Neuronal stem cell (in vitro differentiated cells): Measurements from ENCODE around the gene MAN1A2.
"Not testable (repeated sequence)": the region's sequence is repeated elsewhere in the genome, so short reads cannot be mapped to it uniquely, and the experiment has no call there.

Experiments used
- DNase-seq: peaks from one replicate; pipeline ENCODE4 v3.0.0-alpha.2; 2013; ENCODE audit warnings: low spot score
- H2AFZ ChIP-seq: one replicate; pipeline ENCODE4 v1.6.1; 2013; ENCODE audit warnings: mild to moderate bottlenecking, low read length, inconsistent platforms
- H2AK5ac ChIP-seq: 2 replicates; pipeline ENCODE4 v1.6.1; 2013; ENCODE audit warnings: low read depth, mild to moderate bottlenecking, inconsistent platforms, low read length, moderate library complexity, mixed read lengths
- H2BK120ac ChIP-seq: 2 replicates; pipeline ENCODE4 v1.6.1; 2013; ENCODE audit warnings: low read depth, mild to moderate bottlenecking, inconsistent platforms, low read length, moderate library complexity, mixed read lengths
- H2BK12ac ChIP-seq: one replicate; pipeline ENCODE4 v1.6.1; 2013; ENCODE audit warnings: low read length, inconsistent platforms
- H2BK15ac ChIP-seq: 2 replicates; pipeline ENCODE4 v1.6.1; 2013; ENCODE audit warnings: mild to moderate bottlenecking, low read length, inconsistent platforms, mixed read lengths
- H2BK5ac ChIP-seq: one replicate; pipeline ENCODE4 v1.6.1; 2013; ENCODE audit warnings: inconsistent platforms, mild to moderate bottlenecking, low read length, moderate library complexity
- H3K14ac ChIP-seq: one replicate; pipeline ENCODE4 v1.6.1; 2013; ENCODE audit warnings: low read length, inconsistent platforms
- H3K18ac ChIP-seq: 2 replicates; pipeline ENCODE4 v1.6.1; 2013; ENCODE audit warnings: low read length, inconsistent platforms
- H3K23ac ChIP-seq: 2 replicates; pipeline ENCODE4 v1.6.1; 2013; ENCODE audit warnings: low read depth, mild to moderate bottlenecking, mixed read lengths, low read length, inconsistent platforms; ENCODE audit not compliant: poor library complexity
- H3K27ac ChIP-seq: replicated peaks from 3 replicates; pipeline ENCODE4 v1.5.1; 2013; ENCODE audit warnings: low read length, inconsistent platforms
- H3K27me3 ChIP-seq, 3 experiments: 2 replicates each; pipeline ENCODE4 v1.6.1; 2013; ENCODE audit warnings: low read length in 3 of 3, mild to moderate bottlenecking in 2 of 3, inconsistent platforms in 1 of 3, low read depth in 1 of 3, mixed read lengths in 1 of 3, moderate library complexity in 1 of 3; ENCODE audit not compliant: control insufficient read depth in 3 of 3, insufficient read depth in 3 of 3
- H3K36me3 ChIP-seq, 2 donors: replicated peaks in 1 of 2; 2 replicates each; pipeline ENCODE4 v1.6.1; 2013; ENCODE audit warnings: low read length in 2 of 2; ENCODE audit not compliant: control insufficient read depth in 2 of 2, insufficient read depth in 2 of 2
- H3K4ac ChIP-seq: 2 replicates; pipeline ENCODE4 v1.6.1; 2013; ENCODE audit warnings: inconsistent platforms, mild to moderate bottlenecking, low read length, moderate library complexity
- H3K4me1 ChIP-seq, 2 donors: 1 replicate in 1 of 2; 2 replicates in 1 of 2; pipeline ENCODE4 v1.6.1; 2013; ENCODE audit warnings: low read length in 2 of 2, low read depth in 1 of 2; ENCODE audit not compliant: control insufficient read depth in 2 of 2, insufficient read depth in 1 of 2
- H3K4me2 ChIP-seq: one replicate; pipeline ENCODE4 v1.6.1; 2013; ENCODE audit warnings: mild to moderate bottlenecking, low read length, inconsistent platforms; ENCODE audit not compliant: insufficient read depth, poor library complexity, severe bottlenecking
- H3K4me3 ChIP-seq, 2 donors: 2 replicates each; pipeline ENCODE4 v1.5.1; 2013; ENCODE audit warnings: low read length in 2 of 2, mild to moderate bottlenecking in 2 of 2, inconsistent platforms in 1 of 2, moderate library complexity in 1 of 2
- H3K79me1 ChIP-seq: one replicate; pipeline ENCODE4 v1.6.1; 2013; ENCODE audit warnings: low read depth, mild to moderate bottlenecking, inconsistent platforms, low read length, moderate library complexity
- H3K9ac ChIP-seq: one replicate; pipeline ENCODE4 v1.6.1; 2013; ENCODE audit warnings: mild to moderate bottlenecking, low read depth, low read length, inconsistent platforms; ENCODE audit not compliant: poor library complexity
- H3K9me3 ChIP-seq, 2 donors: replicated peaks in 1 of 2; 2 replicates each; pipeline versions ENCODE3 to v1.6.1; 2013; ENCODE audit warnings: low read length in 2 of 2, mild to moderate bottlenecking in 2 of 2, inconsistent platforms in 1 of 2, low read depth in 1 of 2, mixed read lengths in 1 of 2, moderate library complexity in 1 of 2; ENCODE audit not compliant: control insufficient read depth in 2 of 2, insufficient read depth in 1 of 2
- H4K8ac ChIP-seq: one replicate; pipeline ENCODE4 v1.6.1; 2013; ENCODE audit warnings: low read depth, mild to moderate bottlenecking, inconsistent platforms, low read length, moderate library complexity
- H4K91ac ChIP-seq: one replicate; pipeline ENCODE4 v1.6.1; 2013; ENCODE audit warnings: low read length, low read depth, mild to moderate bottlenecking, inconsistent platforms; ENCODE audit not compliant: poor library complexity
- WGBS, 2 donors: extraction: QIAGEN DNeasy Blood & Tissue Kit; methylation state at CpG; one replicate each; pipeline ENCODE4 v1.1.7; 2013; ENCODE audit warnings: missing lambda C conversion rate in 2 of 2, mixed read lengths in 1 of 2; ENCODE audit not compliant: insufficient read length in 2 of 2, insufficient replicate concordance in 1 of 2; ENCODE audit errors: extremely low coverage in 2 of 2; 5-methylcytosine and 5-hydroxymethylcytosine counted together

Gene MAN1A2

DNA sequence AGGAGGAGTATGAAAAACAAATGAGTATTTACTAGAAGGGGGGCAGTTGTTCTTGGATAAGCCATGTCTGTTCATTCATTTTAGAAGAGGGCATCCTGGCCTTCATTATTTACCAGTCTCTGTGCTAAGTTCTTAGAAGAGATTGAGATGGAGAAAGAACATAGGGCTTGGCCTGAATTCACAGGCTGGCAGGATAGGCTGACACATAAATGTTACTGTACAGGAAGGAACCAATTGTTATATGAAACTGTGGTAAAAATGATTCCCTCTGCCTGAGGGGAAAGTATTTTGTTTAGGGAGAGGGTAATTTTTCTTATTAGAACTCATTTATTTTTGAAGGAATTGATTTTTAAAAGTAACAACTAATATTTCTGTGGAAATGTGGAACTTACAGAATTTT lies 99.5 kb downstream of the MAN1A2 start:
- Histone ChIP-seq H3K4me3 (no peak overlapping the region), H2AK5ac (no peak overlapping the region), H2AFZ (no peak overlapping the region), H3K79me1 (no peaks in the 10 kb centered on the region), H3K9ac (no peak overlapping the region), H2BK12ac (no peak overlapping the region), H3K18ac (no peak overlapping the region), H3K27me3 (no peaks in the 10 kb centered on the region), H2BK120ac (no peak overlapping the region), H3K36me3 (no peaks in the 10 kb centered on the region), H3K4ac (no peak overlapping the region), H2BK15ac (no peak overlapping the region), H3K27ac (no peak overlapping the region), H3K4me1 (no peaks in the 10 kb centered on the region), H3K23ac (no peak overlapping the region), H2BK5ac (no peak overlapping the region), H4K91ac (no peak overlapping the region), H4K8ac (no peak overlapping the region), H3K4me2 (no peak overlapping the region), H3K14ac (no peak overlapping the region), H3K9me3 (no peaks in the 10 kb centered on the region)
- no peak for DNase-seq

DNA sequence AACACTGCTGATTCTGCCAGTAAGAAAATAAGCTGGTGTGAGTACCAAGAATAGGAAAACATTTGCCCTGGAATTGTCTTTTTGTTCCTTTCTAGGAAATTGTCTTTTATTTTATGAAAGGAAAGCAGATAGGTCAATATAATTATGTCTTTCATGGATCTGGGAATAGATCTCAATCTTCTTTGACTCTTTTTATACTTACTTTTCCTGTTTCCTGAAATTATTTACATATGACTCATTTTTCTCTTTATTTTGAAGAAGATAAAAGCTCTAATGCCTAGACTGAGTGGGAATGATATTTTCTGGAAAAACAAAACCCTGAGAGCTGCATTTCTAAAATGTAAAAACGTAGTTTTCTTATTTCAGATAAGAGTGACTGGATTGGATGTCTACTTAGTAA lies 100.1 kb downstream of the MAN1A2 start:
- no peak overlapping the region for H2BK5ac ChIP-seq
- no peak overlapping the region for H3K23ac ChIP-seq
- no peak overlapping the region for H2AK5ac ChIP-seq
- H3K9me3 ChIP-seq, result no peaks in the 10 kb centered on the region
- no peak overlapping the region for H3K18ac ChIP-seq
- no peak overlapping the region for H3K14ac ChIP-seq
- no peak overlapping the region for H2BK12ac ChIP-seq
- no peaks in the 10 kb centered on the region for H3K36me3 ChIP-seq
- no peak overlapping the region for H2BK15ac ChIP-seq
- H3K27ac ChIP-seq, result no peak overlapping the region
- no peak overlapping the region for H3K4ac ChIP-seq
- H3K27me3 ChIP-seq, result no peaks in the 10 kb centered on the region
- no peak overlapping the region for H4K8ac ChIP-seq
- no peak overlapping the region for H4K91ac ChIP-seq
- H3K9ac ChIP-seq, result no peak overlapping the region
- no peaks in the 10 kb centered on the region for H3K4me1 ChIP-seq
- WGBS, 2 donors, result no CpG with 5 or more reads among the region's 1 CpG
- no peaks in the 10 kb centered on the region for H3K79me1 ChIP-seq
- H3K4me3 ChIP-seq, result no peak overlapping the region
- DNase-seq, result no peak
- H2AFZ ChIP-seq, result no peak overlapping the region
- H2BK120ac ChIP-seq, result no peak overlapping the region
- no peak overlapping the region for H3K4me2 ChIP-seq

DNA sequence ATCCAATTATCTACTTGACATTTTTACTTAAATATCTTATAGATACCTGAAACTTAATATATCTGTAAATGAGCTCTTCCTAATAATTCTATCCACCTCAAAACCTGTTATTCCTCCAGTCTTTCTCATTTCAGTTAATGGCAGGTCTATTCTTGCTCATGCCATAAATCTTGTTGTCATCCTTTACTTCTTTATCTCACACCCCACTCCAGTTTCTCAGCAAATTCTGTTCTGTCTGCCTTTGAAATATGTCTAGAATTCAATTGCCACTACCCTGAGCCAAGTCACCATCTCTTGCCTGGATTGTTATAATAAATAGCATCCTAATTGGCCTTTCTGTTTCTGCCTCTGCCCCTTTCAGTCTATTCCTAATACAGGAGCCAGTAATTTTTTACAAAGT lies 105.8 kb downstream of the MAN1A2 start:
- Histone ChIP-seq H3K9ac (no peak overlapping the region), H2BK15ac (no peak overlapping the region), H4K91ac (no peak overlapping the region), H3K79me1 (no peaks in the 10 kb centered on the region), H2BK5ac (no peak overlapping the region), H3K27me3 (no peaks in the 10 kb centered on the region), H2AFZ (no peak overlapping the region), H4K8ac (no peak overlapping the region), H3K4me3 (no peak overlapping the region), H2BK120ac (no peak overlapping the region), H3K4ac (no peak overlapping the region), H3K4me2 (no peak overlapping the region), H2BK12ac (no peak overlapping the region), H3K9me3 (no peaks in the 10 kb centered on the region), H3K23ac (no peak overlapping the region), H2AK5ac (no peak overlapping the region), H3K14ac (no peak overlapping the region), H3K4me1 (no peaks in the 10 kb centered on the region), H3K36me3 (no peaks in the 10 kb centered on the region), H3K18ac (no peak overlapping the region), H3K27ac (no peak overlapping the region)
- no peak for DNase-seq

DNA sequence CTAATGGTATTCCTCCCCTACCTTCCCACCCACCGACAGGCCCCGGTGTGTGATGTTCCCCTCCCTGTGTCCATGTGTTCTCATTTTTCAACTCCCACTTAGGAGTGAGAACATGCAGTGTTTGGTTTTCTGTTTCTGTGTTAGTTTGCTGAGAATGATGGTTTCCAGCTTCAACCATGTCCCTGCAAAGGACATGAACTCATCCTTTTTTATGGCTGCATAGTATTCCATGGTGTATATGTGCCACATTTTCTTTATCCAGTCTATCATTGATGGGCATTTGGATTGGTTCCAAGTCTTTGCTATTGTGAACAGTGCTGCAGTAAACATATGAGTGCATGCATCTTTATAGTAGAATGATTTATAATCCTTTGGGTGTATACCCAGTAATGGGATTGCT lies 108.2 kb downstream of the MAN1A2 start:
- H3K23ac ChIP-seq, H3K9me3 ChIP-seq, H2AK5ac ChIP-seq, DNase-seq, H2AFZ ChIP-seq, H2BK15ac ChIP-seq, H3K14ac ChIP-seq, H3K4me3 ChIP-seq, H3K4ac ChIP-seq, H4K8ac ChIP-seq, H3K36me3 ChIP-seq, H4K91ac ChIP-seq, H3K18ac ChIP-seq, H3K4me2 ChIP-seq, H3K27ac ChIP-seq, H2BK12ac ChIP-seq, H3K4me1 ChIP-seq, H3K9ac ChIP-seq, H3K79me1 ChIP-seq, H2BK5ac ChIP-seq, H3K27me3 ChIP-seq, H2BK120ac ChIP-seq: not testable (repeated sequence)
- WGBS, 2 donors, result no CpG with 5 or more reads among the region's 2 CpGs
